Erythroblast (primary cell): ENCODE data around the gene CNBD2.

ENCODE experiments used
- GATA1 ChIP-seq: IDR thresholded peaks from 2 replicates; pipeline ENCODE4 v1.6.1; 2011; ENCODE audit warnings: low read depth, mild to moderate bottlenecking, control low read depth, low read length, moderate library complexity
- POLR2A ChIP-seq: IDR thresholded peaks from 2 replicates; pipeline ENCODE4 v1.6.1; 2011; ENCODE audit warnings: mild to moderate bottlenecking, low read length

- TF ChIP-seq POLR2A (no peak), GATA1 (no peak)
Measured at GRCh38 chr20:36070451-36070850, 102.1 kb downstream of the CNBD2 start.
